HG03565 (cell line): Measurements from ENCODE around the gene INHBE.

Source experiments
- ATAC-seq: cut with Tn5 transposase; IDR thresholded peaks from one replicate; pipeline ENCODE4 v1.9.1; 2021; ENCODE audit warnings: mild to moderate bottlenecking, moderate library complexity; ENCODE audit not compliant: unreplicated experiment

The INHBE gene

GRCh38 chr12:57459750-57460467, 4.8 kb downstream of the INHBE start, which contains the start of gene GLI1:
GLI1 (plus strand) TSS chr12:57459785; CDS start chr12:57463692, 3,907 bp downstream.
- ATAC-seq, result no peak

GRCh38 chr12:57460468-57460784, 5.3 kb downstream of the INHBE start:
- no peak for ATAC-seq

- ATAC-seq, result no peak
Measured at GRCh38 chr12:57460841-57461275, 5.8 kb downstream of the INHBE start.

- ATAC-seq, result no peak
Measured at GRCh38 chr12:57461276-57461916, 6.3 kb downstream of the INHBE start.

GRCh38 chr12:57461917-57462250, 6.8 kb downstream of the INHBE start:
- ATAC-seq, result no peak

GRCh38 chr12:57462251-57462911, 7.3 kb downstream of the INHBE start:
- peak; percentile 55 for ATAC-seq

- ATAC-seq, result no peak
Measured at GRCh38 chr12:57462912-57463253, 7.8 kb downstream of the INHBE start.

GRCh38 chr12:57464569-57464968, 9.5 kb downstream of the INHBE start:
- ATAC-seq, result no peak

- ATAC-seq, result no peak
Measured at GRCh38 chr12:57465030-57465746, 10.1 kb downstream of the INHBE start.

GRCh38 chr12:57465747-57466505, 10.8 kb downstream of the INHBE start:
- ATAC-seq, result no peak

GRCh38 chr12:57467212-57467874, 12.2 kb downstream of the INHBE start:
- ATAC-seq, result no peak

GRCh38 chr12:57467915-57468314, 12.8 kb downstream of the INHBE start:
- no peak for ATAC-seq

GRCh38 chr12:57469296-57470164, 14.4 kb downstream of the INHBE start:
- ATAC-seq, result no peak

- ATAC-seq, result no peak
Measured at GRCh38 chr12:57470286-57470969, 15.3 kb downstream of the INHBE start.

GRCh38 chr12:57470970-57471656, 16.0 kb downstream of the INHBE start:
- no peak for ATAC-seq

- no peak for ATAC-seq
Measured at GRCh38 chr12:57471661-57472060, 16.6 kb downstream of the INHBE start.

- no peak for ATAC-seq
Measured at GRCh38 chr12:57472391-57472790, 17.3 kb downstream of the INHBE start.

- ATAC-seq, result no peak
Measured at GRCh38 chr12:57473392-57473791, 18.3 kb downstream of the INHBE start.
